ENCODE data around the gene IDI2.

- no peak for TF ChIP-seq CTCF (IDR thresholded peaks at IDR 0.05; ENCODE audit: low read depth, low read length)
- no peak for TF ChIP-seq EZH2phosphoT487 (IDR thresholded peaks at IDR 0.05; ENCODE audit: low read depth)
These were observed 54.5 kb downstream of the IDI2 start for GRCh38 chr10:971150-971542.
